Progenitor cell of endocrine pancreas (in vitro differentiated cells): ENCODE data around the gene SERPINB8. TPM values are rescaled to one million over a fixed set of nuclear protein-coding genes. Genes with fewer than 3 reads are reported as not detected.

Experiments
- DNase-seq: peaks from one replicate; pipeline ENCODE4 v3.0.0; 2021; ENCODE audit warnings: low spot score; ENCODE audit not compliant: unreplicated experiment
- H3K27ac Mint-ChIP-seq: 2 replicates; pipeline ENCODE4 v1.8.0; 2021; ENCODE audit warnings: mild to moderate bottlenecking, moderate library complexity, mixed read lengths
- H3K27me3 Mint-ChIP-seq: 2 replicates; pipeline ENCODE4 v1.8.0; 2021; ENCODE audit warnings: mixed read lengths
- H3K36me3 Mint-ChIP-seq: 2 replicates; pipeline ENCODE4 v1.8.0; 2022; ENCODE audit warnings: mixed read lengths; ENCODE audit not compliant: insufficient read depth
- H3K4me1 Mint-ChIP-seq: 2 replicates; pipeline ENCODE4 v1.8.0; 2021; ENCODE audit warnings: low read depth, mixed read lengths
- H3K4me3 Mint-ChIP-seq: 2 replicates; pipeline ENCODE4 v1.8.0; 2021; ENCODE audit warnings: low read depth, mild to moderate bottlenecking, moderate library complexity, mixed read lengths
- H3K9me3 Mint-ChIP-seq: 2 replicates; pipeline ENCODE4 v1.8.0; 2021; ENCODE audit warnings: low read depth, mixed read lengths
- total RNA-seq: library from RNA; stranded (reverse); gene quantifications from 2 replicates; pipeline ENCODE4 v1.2.1, GENCODE V29; 2021
- TF ChIP-seq, protein P1 (sequence below): fragments of 200-600 bp; sonication (generic); IDR thresholded peaks from one replicate; pipeline ENCODE4 v1.5.0; 2021; ENCODE audit warnings: antibody characterized with exemption, mild to moderate bottlenecking; ENCODE audit not compliant: unreplicated experiment

Gene SERPINB8
- total RNA-seq, 1 donor from 2014 or later: 3.1 TPM

DNA sequence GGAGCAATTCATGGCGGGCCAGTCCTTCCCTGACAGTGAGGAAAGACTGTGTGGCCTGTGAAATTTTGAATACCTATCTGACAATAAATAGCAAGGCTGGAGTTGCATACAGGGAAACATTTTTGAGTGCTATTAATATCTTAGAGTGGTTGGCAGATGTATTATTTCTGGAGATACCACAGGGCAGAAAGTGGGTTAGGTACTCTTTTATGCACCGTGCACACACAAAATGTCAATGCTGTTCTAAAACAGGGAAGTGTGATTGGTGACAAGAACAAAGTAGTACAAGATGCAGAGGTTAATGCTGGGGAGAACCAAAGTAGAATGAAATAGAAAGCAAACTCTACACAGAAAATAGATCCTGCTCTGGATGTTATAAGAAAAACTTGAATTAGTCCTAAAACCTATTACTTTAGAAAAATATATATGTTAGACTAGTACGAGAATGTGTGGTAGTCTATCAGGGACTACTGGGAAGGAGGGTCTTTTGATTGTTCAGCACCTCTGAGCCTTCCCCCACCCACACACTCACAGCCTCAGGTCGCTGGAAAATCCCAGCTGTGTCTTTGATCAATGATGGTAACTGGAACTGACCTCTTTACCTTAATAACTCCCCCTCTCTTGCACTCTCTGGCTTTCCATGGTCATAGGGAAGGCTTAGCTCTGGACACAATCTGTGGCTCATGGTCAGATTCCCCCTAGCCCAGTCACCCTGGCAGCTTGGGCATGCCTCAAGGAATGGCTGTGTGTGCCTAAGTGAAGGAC is 58.2 kb downstream of the SERPINB8 start:
- no peak overlapping the region for H3K4me3 Mint-ChIP-seq
- no peak for DNase-seq
- TF ChIP-seq, protein P1, sequence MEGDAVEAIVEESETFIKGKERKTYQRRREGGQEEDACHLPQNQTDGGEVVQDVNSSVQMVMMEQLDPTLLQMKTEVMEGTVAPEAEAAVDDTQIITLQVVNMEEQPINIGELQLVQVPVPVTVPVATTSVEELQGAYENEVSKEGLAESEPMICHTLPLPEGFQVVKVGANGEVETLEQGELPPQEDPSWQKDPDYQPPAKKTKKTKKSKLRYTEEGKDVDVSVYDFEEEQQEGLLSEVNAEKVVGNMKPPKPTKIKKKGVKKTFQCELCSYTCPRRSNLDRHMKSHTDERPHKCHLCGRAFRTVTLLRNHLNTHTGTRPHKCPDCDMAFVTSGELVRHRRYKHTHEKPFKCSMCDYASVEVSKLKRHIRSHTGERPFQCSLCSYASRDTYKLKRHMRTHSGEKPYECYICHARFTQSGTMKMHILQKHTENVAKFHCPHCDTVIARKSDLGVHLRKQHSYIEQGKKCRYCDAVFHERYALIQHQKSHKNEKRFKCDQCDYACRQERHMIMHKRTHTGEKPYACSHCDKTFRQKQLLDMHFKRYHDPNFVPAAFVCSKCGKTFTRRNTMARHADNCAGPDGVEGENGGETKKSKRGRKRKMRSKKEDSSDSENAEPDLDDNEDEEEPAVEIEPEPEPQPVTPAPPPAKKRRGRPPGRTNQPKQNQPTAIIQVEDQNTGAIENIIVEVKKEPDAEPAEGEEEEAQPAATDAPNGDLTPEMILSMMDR: no peak
- H3K36me3 Mint-ChIP-seq: no peaks in the 10 kb centered on the region
- peaks cover 4% of the 10 kb centered on the region for H3K27me3 Mint-ChIP-seq
- H3K27ac Mint-ChIP-seq: no peak overlapping the region
- H3K4me1 Mint-ChIP-seq: peaks cover 2% of the 10 kb centered on the region
- peaks cover 6% of the 10 kb centered on the region for H3K9me3 Mint-ChIP-seq

DNA sequence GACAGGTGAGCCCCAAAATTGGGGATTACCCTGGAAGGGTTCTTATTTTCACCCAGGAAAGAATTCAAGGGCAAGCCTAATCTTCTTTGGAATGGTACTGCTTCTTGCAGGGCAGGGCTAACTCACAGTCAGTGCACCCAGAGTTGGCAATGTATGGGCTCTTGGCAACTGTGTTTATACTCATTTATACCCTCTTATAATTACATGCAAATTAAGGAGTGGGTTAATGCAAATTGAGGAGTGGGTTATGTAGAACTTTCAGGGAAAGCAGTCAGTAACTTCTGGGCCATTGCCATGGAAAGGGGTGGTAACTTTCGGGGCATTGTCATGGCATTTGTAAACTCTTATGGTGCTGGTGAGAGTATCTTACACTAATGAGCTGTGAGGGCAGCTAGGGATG is 59.2 kb downstream of the SERPINB8 start:
- Mint-ChIP-seq H3K27ac (no peak overlapping the region), H3K4me1 (no peaks in the 10 kb centered on the region), H3K27me3 (peaks cover 4% of the 10 kb centered on the region), H3K36me3 (no peaks in the 10 kb centered on the region), H3K4me3 (no peak overlapping the region), H3K9me3 (peaks cover 6% of the 10 kb centered on the region)
- no peak for DNase-seq
- TF ChIP-seq, protein P1: no peak

DNA sequence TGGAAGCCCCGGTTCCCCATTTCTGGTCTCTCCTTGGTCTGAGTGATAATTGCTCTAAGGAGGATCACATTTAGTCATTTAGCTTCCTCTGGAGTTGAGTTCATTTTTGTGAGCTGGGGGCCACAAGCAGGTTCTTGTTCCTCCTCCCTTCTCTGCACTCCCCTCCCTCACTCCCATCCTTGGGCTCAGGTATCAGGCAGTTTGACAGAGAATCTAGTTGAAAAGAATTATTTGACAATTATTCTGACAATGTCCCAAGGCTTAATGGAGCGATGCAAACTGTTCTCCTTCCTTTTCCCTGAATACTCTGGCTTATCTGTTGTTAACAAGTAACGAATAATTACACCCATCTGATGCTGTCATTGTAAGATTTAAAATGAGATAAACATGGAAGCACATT is 61.5 kb downstream of the SERPINB8 start:
- Mint-ChIP-seq H3K4me1 (no peaks in the 10 kb centered on the region), H3K4me3 (no peak overlapping the region), H3K27me3 (peaks cover 4% of the 10 kb centered on the region), H3K36me3 (no peaks in the 10 kb centered on the region), H3K9me3 (peaks cover 6% of the 10 kb centered on the region), H3K27ac (no peak overlapping the region)
- DNase-seq: no peak
- TF ChIP-seq, protein P1: no peak

DNA sequence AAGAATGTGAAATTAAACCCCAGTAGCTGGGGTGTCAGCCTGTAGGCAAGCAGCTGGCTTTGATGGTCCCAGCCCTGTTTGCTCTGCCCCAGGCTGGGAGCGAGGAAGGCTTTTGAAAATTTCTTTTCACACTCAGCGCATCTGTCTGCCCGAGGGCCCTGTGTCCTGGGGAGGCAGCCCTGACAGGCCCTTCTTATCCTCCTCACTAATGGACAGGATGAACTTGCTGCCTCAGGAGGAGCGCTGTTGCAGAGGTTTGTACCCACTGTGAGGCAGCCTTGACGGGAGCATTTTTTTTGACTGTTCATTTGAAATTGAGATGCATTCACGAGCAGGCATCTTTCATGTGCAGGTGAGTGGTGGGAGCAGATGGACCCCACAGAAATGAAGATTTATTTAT is 62.4 kb downstream of the SERPINB8 start:
- Mint-ChIP-seq H3K4me1 (peaks cover 4% of the 10 kb centered on the region), H3K36me3 (no peaks in the 10 kb centered on the region), H3K9me3 (peaks cover 3% of the 10 kb centered on the region), H3K4me3 (no peak overlapping the region), H3K27ac (no peak overlapping the region), H3K27me3 (peaks cover 4% of the 10 kb centered on the region)
- TF ChIP-seq, protein P1: no peak
- no peak for DNase-seq

DNA sequence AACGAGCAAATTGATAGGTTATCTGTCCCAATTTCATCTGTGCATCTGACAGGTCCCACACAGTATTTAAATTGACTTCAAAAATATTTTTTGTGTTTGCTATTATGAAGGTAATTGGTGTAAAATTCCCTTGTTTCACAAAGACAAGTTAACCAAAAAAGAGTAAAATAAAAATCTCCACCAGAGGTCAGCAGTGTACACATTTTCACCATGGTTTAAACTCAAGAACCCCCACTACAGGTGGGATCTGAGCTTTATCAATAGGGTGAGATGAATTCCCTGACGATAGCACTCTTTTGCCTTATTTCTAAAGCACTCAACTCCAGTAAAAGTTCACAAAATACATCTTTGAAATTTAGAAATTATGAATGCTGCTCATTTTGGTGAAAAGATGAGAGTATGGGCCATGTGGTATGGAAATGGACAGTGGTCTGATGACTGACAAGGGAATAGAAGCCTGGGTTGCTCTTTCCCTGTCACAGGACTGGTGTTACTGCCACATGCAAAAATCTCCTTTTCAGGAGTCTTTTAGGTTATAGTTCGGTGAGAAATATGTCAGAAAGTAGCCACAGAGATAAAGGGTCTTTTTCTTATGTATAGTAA is 68.0 kb downstream of the SERPINB8 start:
- H3K27me3 Mint-ChIP-seq: no peaks in the 10 kb centered on the region
- no peak overlapping the region for H3K4me3 Mint-ChIP-seq
- H3K4me1 Mint-ChIP-seq: peaks cover 11% of the 10 kb centered on the region
- H3K27ac Mint-ChIP-seq: no peak overlapping the region
- peaks cover 1% of the 10 kb centered on the region for H3K36me3 Mint-ChIP-seq
- TF ChIP-seq, protein P1: peak; percentile 81
- DNase-seq: no peak
- H3K9me3 Mint-ChIP-seq: peaks cover 3% of the 10 kb centered on the region

Other genes with a start within 250 kb of the SERPINB8 start
- not detected in 2 replicates for gene SERPINB7, start 194.7 kb upstream of the SERPINB8 start, total RNA-seq
- gene SERPINB2, start 82.4 kb upstream of the SERPINB8 start, total RNA-seq: not detected in 2 replicates
- gene SERPINB10, start 62.1 kb upstream of the SERPINB8 start, total RNA-seq: not detected in 2 replicates
- 5.5 and 7.2 TPM in 2 replicates for gene HMSD, start 20.8 kb upstream of the SERPINB8 start, total RNA-seq
- gene LINC00305, start 179.0 kb downstream of the SERPINB8 start, total RNA-seq: 0.71 and 1.6 TPM in 2 replicates